MM.1S (cell line): ENCODE data around the gene ANO5.

ENCODE experiments used
- DNase-seq: peaks from one replicate; pipeline ENCODE4 v3.0.0-alpha.2; 2015
- H2AFZ ChIP-seq: fragments of 300-600 bp; sonication (generic); 2 replicates; pipeline ENCODE4 v1.6.0; 2016; ENCODE audit warnings: antibody characterized with exemption, low read length
- H3F3A ChIP-seq: fragments of 300-600 bp; sonication (generic); 2 replicates; pipeline ENCODE4 v1.6.1; 2016; ENCODE audit warnings: mild to moderate bottlenecking, antibody characterized with exemption, low read length, moderate library complexity, mixed read lengths; ENCODE audit not compliant: insufficient read depth
- H3K27ac ChIP-seq: fragments of 300-600 bp; sonication (generic); 2 replicates; pipeline ENCODE4 v1.5.1; 2016; ENCODE audit warnings: mild to moderate bottlenecking, low read length
- H3K27me3 ChIP-seq: fragments of 300-600 bp; sonication (generic); replicated peaks from 2 replicates; pipeline ENCODE4 v1.6.0; 2016; ENCODE audit warnings: low read length; ENCODE audit not compliant: insufficient read depth
- H3K36me3 ChIP-seq: fragments of 300-600 bp; sonication (generic); replicated peaks from 2 replicates; pipeline ENCODE4 v1.6.1; 2016; ENCODE audit warnings: mild to moderate bottlenecking, low read length, mixed read lengths; ENCODE audit not compliant: insufficient read depth
- H3K4me1 ChIP-seq: fragments of 300-600 bp; sonication (generic); 2 replicates; pipeline ENCODE4 v1.6.1; 2016; ENCODE audit warnings: low read length, mixed read lengths
- H3K4me2 ChIP-seq: fragments of 300-600 bp; sonication (generic); 2 replicates; pipeline ENCODE4 v1.6.0; 2016; ENCODE audit warnings: low read depth, low read length
- H3K4me3 ChIP-seq: fragments of 300-600 bp; sonication (generic); 2 replicates; pipeline ENCODE4 v1.5.1; 2016; ENCODE audit warnings: low read length, mixed read lengths
- H3K79me2 ChIP-seq: fragments of 300-600 bp; sonication (generic); 2 replicates; pipeline ENCODE4 v1.6.1; 2016; ENCODE audit warnings: mixed run types, low read length, mixed read lengths
- H3K9ac ChIP-seq: fragments of 300-600 bp; sonication (generic); 2 replicates; pipeline ENCODE4 v1.6.1; 2016; ENCODE audit warnings: low read length, mixed read lengths
- H3K9me2 ChIP-seq: fragments of 300-600 bp; sonication (generic); replicated peaks from 2 replicates; pipeline ENCODE4 v1.6.1; 2016; ENCODE audit warnings: mild to moderate bottlenecking, low read length, mixed read lengths; ENCODE audit not compliant: insufficient read depth
- H3K9me3 ChIP-seq: fragments of 300-600 bp; sonication (generic); replicated peaks from 2 replicates; pipeline ENCODE4 v1.6.1; 2016; ENCODE audit warnings: mild to moderate bottlenecking, low read length, mixed read lengths; ENCODE audit not compliant: insufficient read depth
- H4K20me1 ChIP-seq: fragments of 300-600 bp; sonication (generic); 2 replicates; pipeline ENCODE4 v1.6.1; 2016; ENCODE audit warnings: mild to moderate bottlenecking, low read length, moderate library complexity, mixed read lengths; ENCODE audit not compliant: insufficient read depth
- EZH2 ChIP-seq: fragments of 300-600 bp; sonication (generic); optimal IDR thresholded peaks from 2 replicates; pipeline ENCODE3; 2017; ENCODE audit warnings: low read depth, mild to moderate bottlenecking, antibody characterized with exemption, low read length, mixed read lengths
- EZH2phosphoT487 ChIP-seq: fragments of 300-600 bp; sonication (generic); IDR thresholded peaks from 2 replicates; pipeline ENCODE4 v1.6.1; 2018; ENCODE audit warnings: antibody characterized with exemption, low read length
- TF ChIP-seq, protein P1 (sequence below): fragments of 300-600 bp; sonication (generic); IDR thresholded peaks from 2 replicates; pipeline ENCODE4 v1.5.1; 2016; ENCODE audit warnings: antibody characterized with exemption, low read length, mixed read lengths

Gene ANO5

DNA sequence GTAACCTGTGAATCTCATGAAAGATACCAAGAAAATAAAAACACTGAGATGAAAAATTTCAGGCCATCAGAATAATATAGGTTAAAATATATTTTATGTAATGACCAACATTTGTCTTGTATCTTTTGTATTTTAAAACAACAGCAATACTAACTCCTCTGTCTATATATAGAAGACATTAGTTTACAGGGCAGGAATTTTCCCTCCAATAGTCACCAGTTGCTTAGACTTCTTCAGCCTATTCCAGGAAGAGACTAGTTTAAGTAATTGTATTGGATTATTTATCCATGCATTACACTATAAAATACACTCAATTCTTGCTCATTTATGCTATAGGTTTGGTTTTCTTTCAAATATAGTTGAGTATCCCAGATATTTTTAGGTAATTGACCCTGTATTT is 24.1 kb downstream of the ANO5 start:
- Histone ChIP-seq H3K9ac (no peak overlapping the region), H2AFZ (no peak overlapping the region), H3K79me2 (no peaks in the 10 kb centered on the region), H3K9me2 (no peaks in the 10 kb centered on the region), H3K4me3 (no peak overlapping the region), H4K20me1 (no peaks in the 10 kb centered on the region), H3K9me3 (no peaks in the 10 kb centered on the region), H3K4me1 (peaks cover 7% of the 10 kb centered on the region; the same call in 1 of the 2 replicates), H3K4me2 (no peak overlapping the region), H3F3A (no peaks in the 10 kb centered on the region), H3K27ac (no peak overlapping the region), H3K27me3 (no peaks in the 10 kb centered on the region), H3K36me3 (no peaks in the 10 kb centered on the region)
- no peak for DNase-seq
- TF ChIP-seq EZH2phosphoT487 = no peak
- no peak for TF ChIP-seq EZH2

DNA sequence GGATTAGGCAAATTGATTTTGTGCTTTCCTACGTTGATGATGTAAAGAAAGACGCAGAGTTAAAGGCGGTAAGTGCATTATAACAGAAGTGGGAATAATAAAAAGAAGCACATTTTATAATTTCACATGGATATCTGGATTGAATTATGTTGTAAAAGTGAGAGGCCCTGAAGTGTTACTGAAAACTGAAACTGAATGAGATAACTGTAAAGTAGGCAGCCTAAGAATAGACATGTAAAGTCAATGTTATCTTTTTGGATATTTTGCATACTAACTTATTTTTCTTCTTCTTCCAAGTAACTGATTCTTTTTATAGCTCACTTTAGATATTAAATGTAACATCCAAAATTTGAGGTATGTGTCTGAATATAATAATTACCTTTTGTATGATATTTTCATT is 28.3 kb downstream of the ANO5 start:
- Histone ChIP-seq H3K36me3 (no peaks in the 10 kb centered on the region), H3K27ac (no peak overlapping the region), H2AFZ (no peak overlapping the region), H3K4me2 (no peak overlapping the region), H4K20me1 (no peaks in the 10 kb centered on the region), H3K4me3 (no peak overlapping the region), H3K27me3 (no peaks in the 10 kb centered on the region), H3K79me2 (no peaks in the 10 kb centered on the region), H3K4me1 (peaks cover 7% of the 10 kb centered on the region; the same call in 1 of the 2 replicates), H3K9ac (no peak overlapping the region), H3K9me2 (no peaks in the 10 kb centered on the region), H3F3A (no peaks in the 10 kb centered on the region), H3K9me3 (no peaks in the 10 kb centered on the region)
- peak; percentile 10 for DNase-seq
- no peak for TF ChIP-seq EZH2phosphoT487
- TF ChIP-seq, protein P1, sequence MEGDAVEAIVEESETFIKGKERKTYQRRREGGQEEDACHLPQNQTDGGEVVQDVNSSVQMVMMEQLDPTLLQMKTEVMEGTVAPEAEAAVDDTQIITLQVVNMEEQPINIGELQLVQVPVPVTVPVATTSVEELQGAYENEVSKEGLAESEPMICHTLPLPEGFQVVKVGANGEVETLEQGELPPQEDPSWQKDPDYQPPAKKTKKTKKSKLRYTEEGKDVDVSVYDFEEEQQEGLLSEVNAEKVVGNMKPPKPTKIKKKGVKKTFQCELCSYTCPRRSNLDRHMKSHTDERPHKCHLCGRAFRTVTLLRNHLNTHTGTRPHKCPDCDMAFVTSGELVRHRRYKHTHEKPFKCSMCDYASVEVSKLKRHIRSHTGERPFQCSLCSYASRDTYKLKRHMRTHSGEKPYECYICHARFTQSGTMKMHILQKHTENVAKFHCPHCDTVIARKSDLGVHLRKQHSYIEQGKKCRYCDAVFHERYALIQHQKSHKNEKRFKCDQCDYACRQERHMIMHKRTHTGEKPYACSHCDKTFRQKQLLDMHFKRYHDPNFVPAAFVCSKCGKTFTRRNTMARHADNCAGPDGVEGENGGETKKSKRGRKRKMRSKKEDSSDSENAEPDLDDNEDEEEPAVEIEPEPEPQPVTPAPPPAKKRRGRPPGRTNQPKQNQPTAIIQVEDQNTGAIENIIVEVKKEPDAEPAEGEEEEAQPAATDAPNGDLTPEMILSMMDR = no peak
- TF ChIP-seq EZH2 = no peak

DNA sequence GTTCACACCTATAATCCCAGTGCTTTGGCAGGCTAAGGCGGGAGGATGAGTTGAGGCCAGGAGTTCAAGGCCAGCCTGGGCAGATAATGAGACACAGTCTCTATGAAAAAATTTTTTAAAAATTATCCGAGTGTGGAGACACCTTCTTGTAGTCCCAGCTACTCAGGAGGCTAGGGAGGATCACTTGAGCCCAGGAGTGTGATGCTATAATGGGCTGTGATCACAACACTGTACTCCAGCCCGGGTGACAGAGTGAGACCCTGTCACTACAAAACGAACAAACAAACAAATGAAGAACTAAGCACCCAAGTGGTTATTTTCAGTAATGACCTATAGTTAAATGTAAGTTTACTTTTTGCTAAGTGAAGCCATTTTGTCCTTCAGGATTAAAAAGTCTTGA is 32.3 kb downstream of the ANO5 start:
- Histone ChIP-seq H3K4me3 (no peak overlapping the region), H3K9ac (no peak overlapping the region), H3F3A (no peaks in the 10 kb centered on the region), H3K4me2 (no peak overlapping the region), H3K36me3 (no peaks in the 10 kb centered on the region), H4K20me1 (no peaks in the 10 kb centered on the region), H2AFZ (no peak overlapping the region), H3K4me1 (peaks cover 7% of the 10 kb centered on the region; the same call in 1 of the 2 replicates), H3K79me2 (no peaks in the 10 kb centered on the region), H3K9me2 (no peaks in the 10 kb centered on the region), H3K9me3 (no peaks in the 10 kb centered on the region), H3K27me3 (no peaks in the 10 kb centered on the region), H3K27ac (no peak overlapping the region)
- TF ChIP-seq, protein P1 = no peak
- TF ChIP-seq EZH2 (no peak), EZH2phosphoT487 (no peak)
- no peak for DNase-seq

DNA sequence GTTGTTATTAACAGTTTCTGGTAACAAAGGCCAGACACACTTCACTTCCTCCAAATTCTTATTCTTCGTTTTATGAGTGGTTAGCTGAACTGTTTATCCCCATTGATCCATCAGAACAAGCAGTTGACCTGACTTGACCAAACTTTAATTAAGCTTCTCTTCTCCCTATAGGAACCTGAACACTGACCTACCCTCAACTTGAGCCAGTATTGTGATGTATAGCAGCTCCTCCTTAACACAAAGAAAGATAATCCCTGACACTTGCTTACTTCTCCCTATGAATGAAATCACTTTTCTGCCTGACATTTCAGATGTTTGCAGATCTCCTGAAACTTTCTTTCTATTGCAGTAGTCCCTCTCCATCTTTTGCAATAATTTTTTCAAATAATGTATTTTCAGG is 41.9 kb downstream of the ANO5 start:
- Histone ChIP-seq H3K27me3 (no peaks in the 10 kb centered on the region), H3K9me3 (no peaks in the 10 kb centered on the region), H3K79me2 (no peaks in the 10 kb centered on the region), H3K36me3 (no peaks in the 10 kb centered on the region), H4K20me1 (no peaks in the 10 kb centered on the region), H3K4me3 (no peak overlapping the region), H3K9ac (no peak overlapping the region), H3K9me2 (no peaks in the 10 kb centered on the region), H2AFZ (no peak overlapping the region), H3K27ac (no peak overlapping the region), H3F3A (no peaks in the 10 kb centered on the region), H3K4me1 (no peaks in the 10 kb centered on the region), H3K4me2 (no peak overlapping the region)
- no peak for TF ChIP-seq EZH2phosphoT487
- no peak for TF ChIP-seq EZH2
- TF ChIP-seq, protein P1 = no peak
- no peak for DNase-seq
